Transverse colon (tissue), 4 donors: ENCODE data around the gene WNT6. TPM values are rescaled to one million over a fixed set of nuclear protein-coding genes. Genes with fewer than 3 reads are reported as not detected.

Experiments used
- DNase-seq: peaks from one replicate; pipeline ENCODE4 v3.0.0-alpha.2; 2019
- H3K27ac ChIP-seq, 4 donors: fragments of 200-600 bp; sonication (generic); 2 replicates each; pipeline ENCODE4 v1.5.1; 2016 to 2018; ENCODE audit warnings: inconsistent platforms in 4 of 4
- H3K27me3 ChIP-seq: fragments of 200-600 bp; sonication (generic); 2 replicates; pipeline ENCODE4 v1.5.1; 2017; ENCODE audit warnings: inconsistent platforms
- H3K36me3 ChIP-seq, 4 donors: fragments of 200-600 bp; sonication (generic); 2 replicates each; pipeline ENCODE4 v1.5.1; 2017 to 2019; ENCODE audit warnings: inconsistent platforms in 4 of 4
- H3K4me1 ChIP-seq, 4 donors: fragments of 200-600 bp; sonication (generic); 2 replicates each; pipeline ENCODE4 v1.5.1; 2017 to 2020; ENCODE audit warnings: inconsistent platforms in 4 of 4
- H3K4me3 ChIP-seq, 4 donors: fragments of 200-600 bp; sonication (generic); 1 replicate in 1 of 4; 2 replicates in 3 of 4; pipeline versions ENCODE4 v1.5.1 to v1.6.1; 2017 to 2019; ENCODE audit warnings: inconsistent platforms in 4 of 4
- H3K9me3 ChIP-seq, 2 donors: fragments of 200-600 bp; sonication (generic); 2 replicates each; pipeline ENCODE4 v1.5.1; 2017 to 2019; ENCODE audit warnings: inconsistent platforms in 2 of 2
- CTCF ChIP-seq, 5 experiments: fragments of 200-600 bp in 3 of 5; fragments of 450-650 bp in 2 of 5; sonication (generic) in 3 of 5; IDR thresholded peaks; 1 replicate in 2 of 5; 2 replicates in 3 of 5; pipeline ENCODE4 v1.5.1; 2016 to 2017; ENCODE audit warnings: antibody characterized with exemption in 5 of 5, inconsistent platforms in 3 of 5, mild to moderate bottlenecking in 2 of 5, moderate library complexity in 1 of 5
- EP300 ChIP-seq: sonication (generic); formaldehyde crosslinking; IDR thresholded peaks from one replicate; pipeline ENCODE4 v1.6.1; 2017; ENCODE audit warnings: antibody characterized with exemption, low read depth
- POLR2A ChIP-seq: fragments of 450-650 bp; IDR thresholded peaks from one replicate; pipeline ENCODE4 v1.6.1; 2016; ENCODE audit warnings: antibody characterized with exemption, mild to moderate bottlenecking, moderate library complexity
- POLR2AphosphoS5 ChIP-seq, 3 donors: sonication (generic); formaldehyde crosslinking; IDR thresholded peaks; one replicate each; pipeline ENCODE4 v1.6.1; 2016; ENCODE audit warnings: antibody characterized with exemption in 3 of 3
- WGBS, 2 donors: methylation state at CpG; one replicate each; pipeline ENCODE4 v1.1.5; 2018; ENCODE audit warnings: low coverage in 1 of 2; 5-methylcytosine and 5-hydroxymethylcytosine counted together
- in situ Hi-C, 4 donors: fragments of 200-750 bp; cut with MboI; loops; one replicate each; pipeline versions ENCODE4 v1.15.0 to v1.15.1; 2017; ENCODE audit warnings: low sequenced_read_pairs in 3 of 4, low pct_ligation_motif_present in 1 of 4, low pct_unique_long_range_greater_than_20kb in 1 of 4
- intact Hi-C: fragments of 100-400 bp; cut with DNase I; formaldehyde crosslinking; loops from one replicate; pipeline ENCODE4 v1.15.1; 2023; ENCODE audit warnings: low total_unique reads
- total RNA-seq, 4 donors: library from RNA; depleted of rRNA; stranded (reverse); fragments of >200 nt; gene quantifications; one replicate each; pipeline ENCODE4 v1.1.0, GENCODE V29; 2016

WNT6 gene
- total RNA-seq, 4 donors from 2014 or later: 0.82 to 164 (median 1.7) TPM; not detected in 1

GRCh38 chr2:218871345-218872302 lies 12.0 kb downstream of the WNT6 start:
- H3K36me3 ChIP-seq: no peaks in the 10 kb centered on the region
- no peak overlapping the region for H3K27ac ChIP-seq
- in situ Hi-C loops (no loop called here), intact Hi-C loops (no loop called here)
- H3K4me3 ChIP-seq: peak overlapping the region in 2 of 4 donors; percentile 16 to 34
- H3K27me3 ChIP-seq: peaks cover 99% of the 10 kb centered on the region
- H3K4me1 ChIP-seq: peaks cover 0 to 19% (median 10%) of the 10 kb centered on the region in 4 donors
- WGBS, 2 donors: 13 to 28% methylated on average over 24 to 34 of the region's 60 CpGs
- DNase-seq: no peak
- no peaks in the 10 kb centered on the region for H3K9me3 ChIP-seq
- no peak for TF ChIP-seq EP300
- TF ChIP-seq CTCF (IDR thresholded peaks at IDR 0.05): no peak
- no peak for TF ChIP-seq POLR2AphosphoS5 (IDR thresholded peaks at IDR 0.05)
- TF ChIP-seq POLR2A: no peak

DNA sequence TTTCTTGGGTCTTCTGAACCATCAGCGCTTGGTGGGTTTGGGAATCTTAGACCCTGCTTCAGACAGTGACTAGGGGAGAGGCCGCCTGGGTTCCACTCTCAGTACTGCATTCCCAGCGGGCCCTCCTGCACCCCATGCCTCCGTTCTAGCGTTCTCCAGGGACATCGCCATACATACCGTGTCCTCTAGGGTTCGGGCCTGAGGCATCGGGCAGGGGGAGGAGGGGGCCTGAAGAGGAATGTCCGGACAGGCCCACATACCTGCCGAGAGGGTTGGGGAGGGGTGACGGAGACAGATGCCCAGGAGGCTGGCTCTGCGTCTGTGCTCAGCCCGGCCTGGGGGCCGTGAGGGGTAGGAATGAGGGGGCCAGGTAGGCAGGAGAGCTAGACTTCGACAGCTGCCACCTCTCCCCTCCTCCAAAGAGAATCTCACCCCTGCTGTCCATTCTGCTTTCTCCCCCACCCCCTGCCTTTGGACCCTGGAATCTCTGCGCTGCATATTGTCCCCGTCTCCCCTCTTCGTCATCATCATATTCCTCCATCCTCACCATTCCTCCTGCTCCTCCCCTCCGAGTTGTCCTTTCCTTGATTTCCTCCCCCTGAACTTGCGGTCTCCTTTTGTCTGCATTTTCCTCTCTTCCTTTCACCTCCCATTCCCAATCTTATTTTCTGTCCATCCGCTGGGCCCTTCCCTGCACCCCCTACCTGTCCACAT lies 13.2 kb downstream of the WNT6 start:
- no peaks in the 10 kb centered on the region for H3K9me3 ChIP-seq
- no peaks in the 10 kb centered on the region for H3K36me3 ChIP-seq
- 18 to 24% methylated on average over 6 to 16 of the region's 22 CpGs for WGBS, 2 donors
- intact Hi-C loops (no loop called here), in situ Hi-C loops (no loop called here)
- TF ChIP-seq EP300 (no peak), POLR2A (no peak), CTCF (IDR thresholded peaks at IDR 0.05) (no peak), POLR2AphosphoS5 (IDR thresholded peaks at IDR 0.05) (no peak)
- H3K27me3 ChIP-seq: peaks cover 99% of the 10 kb centered on the region
- peaks cover 0 to 19% (median 10%) of the 10 kb centered on the region in 4 donors for H3K4me1 ChIP-seq
- DNase-seq: no peak
- no peak overlapping the region for H3K27ac ChIP-seq
- no peak overlapping the region for H3K4me3 ChIP-seq

GRCh38 chr2:218873359-218874194 lies 14.0 kb downstream of the WNT6 start:
- no peak for DNase-seq
- H3K9me3 ChIP-seq: no peaks in the 10 kb centered on the region
- no peak overlapping the region for H3K4me3 ChIP-seq
- H3K27ac ChIP-seq: no peak overlapping the region
- no peaks in the 10 kb centered on the region for H3K36me3 ChIP-seq
- intact Hi-C loops: no loop called here
- TF ChIP-seq POLR2A (no peak), EP300 (no peak), POLR2AphosphoS5 (IDR thresholded peaks at IDR 0.05) (no peak), CTCF (IDR thresholded peaks at IDR 0.05) (no peak)
- WGBS, 2 donors: 11% methylated on average over 37 of the region's 86 CpGs; no CpG with 5 or more reads in 1 of the 2 donors
- peaks cover 99% of the 10 kb centered on the region for H3K27me3 ChIP-seq
- in situ Hi-C loops: no loop called here
- H3K4me1 ChIP-seq: peaks cover 0 to 19% (median 10%) of the 10 kb centered on the region in 4 donors
